Prostate gland (tissue), 2 donors: ENCODE data around the gene NFKBIB.

Experiments used
- CTCF ChIP-seq, 4 experiments: fragments of 200-600 bp in 2 of 4; fragments of 450-650 bp in 2 of 4; sonication (generic) in 2 of 4; IDR thresholded peaks; 1 replicate in 3 of 4; 2 replicates in 1 of 4; pipeline ENCODE4 v1.5.1; 2016 to 2019; ENCODE audit warnings: antibody characterized with exemption in 4 of 4, mild to moderate bottlenecking in 2 of 4, moderate library complexity in 2 of 4
- POLR2A ChIP-seq: fragments of 450-650 bp; IDR thresholded peaks from one replicate; pipeline ENCODE4 v1.6.1; 2016; ENCODE audit warnings: antibody characterized with exemption, mild to moderate bottlenecking
- POLR2AphosphoS5 ChIP-seq: sonication (generic); formaldehyde crosslinking; IDR thresholded peaks from one replicate; pipeline ENCODE4 v1.6.1; 2017; ENCODE audit warnings: antibody characterized with exemption

GRCh38 chr19:38892841-38893240, 6.9 kb upstream of the NFKBIB start:
- TF ChIP-seq CTCF (IDR thresholded peaks at IDR 0.05) (no peak), POLR2A (no peak), POLR2AphosphoS5 (no peak)
